ENCODE results near the gene DHX58.

DHX58 gene

GRCh38 chr17:42079541-42079940 is 33.0 kb downstream of the DHX58 start:
- DNase-seq: no peak

DNA sequence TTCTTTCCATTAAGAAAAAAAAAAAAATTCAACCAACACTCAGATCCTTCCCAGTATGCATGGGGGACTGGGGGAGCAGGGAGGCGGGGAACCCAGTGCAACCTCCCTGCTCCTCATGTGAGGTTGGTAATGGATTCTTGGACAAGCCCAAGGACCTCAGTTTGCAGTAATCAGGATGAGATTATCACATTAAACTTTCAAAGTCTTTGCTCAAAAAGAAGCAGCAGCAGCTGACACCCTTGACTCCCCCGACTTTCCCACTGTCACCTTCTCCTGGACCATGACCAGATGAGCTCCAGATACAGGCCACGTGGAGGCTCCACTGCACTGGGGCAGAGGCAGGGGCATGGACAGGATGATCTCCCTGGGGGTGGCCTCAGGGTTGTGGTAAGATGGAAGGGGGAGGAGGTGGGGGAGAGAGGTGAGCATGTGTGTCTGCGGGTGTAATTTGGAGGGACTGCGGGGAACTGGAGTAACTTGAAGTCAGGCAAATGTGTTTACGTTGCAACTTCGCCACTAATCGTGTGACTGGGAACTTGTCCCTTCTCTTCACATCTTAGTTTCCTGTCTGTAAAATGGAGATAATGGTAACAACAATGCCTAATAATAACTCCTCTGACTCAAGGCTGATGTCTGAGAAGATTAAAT is 34.0 kb downstream of the DHX58 start:
- DNase-seq: no peak

DNA sequence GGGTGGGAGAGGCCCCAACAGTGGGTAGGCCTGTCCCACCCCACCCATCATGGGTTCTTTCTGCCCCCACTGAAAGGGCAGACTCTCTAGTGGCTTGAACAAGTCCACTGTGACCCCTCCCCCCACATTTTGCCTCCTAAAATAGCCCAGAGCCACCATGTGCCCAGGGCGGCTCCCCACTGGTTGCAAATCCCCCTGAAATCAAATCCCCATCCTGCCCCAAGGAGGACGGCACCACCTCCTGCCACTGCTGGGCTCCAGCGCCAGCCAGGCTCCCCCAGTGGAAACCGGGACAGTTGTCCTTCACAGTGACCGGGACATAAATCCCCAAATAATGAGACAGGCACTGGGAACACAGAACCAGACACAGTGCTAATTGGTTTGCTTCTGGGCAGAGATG is 34.8 kb downstream of the DHX58 start:
- DNase-seq: no peak

- no peak for DNase-seq
Measured at GRCh38 chr17:42076797-42077559, 35.5 kb downstream of the DHX58 start.

GRCh38 chr17:42075789-42076188 is 36.7 kb downstream of the DHX58 start:
- DNase-seq: no peak

DNA sequence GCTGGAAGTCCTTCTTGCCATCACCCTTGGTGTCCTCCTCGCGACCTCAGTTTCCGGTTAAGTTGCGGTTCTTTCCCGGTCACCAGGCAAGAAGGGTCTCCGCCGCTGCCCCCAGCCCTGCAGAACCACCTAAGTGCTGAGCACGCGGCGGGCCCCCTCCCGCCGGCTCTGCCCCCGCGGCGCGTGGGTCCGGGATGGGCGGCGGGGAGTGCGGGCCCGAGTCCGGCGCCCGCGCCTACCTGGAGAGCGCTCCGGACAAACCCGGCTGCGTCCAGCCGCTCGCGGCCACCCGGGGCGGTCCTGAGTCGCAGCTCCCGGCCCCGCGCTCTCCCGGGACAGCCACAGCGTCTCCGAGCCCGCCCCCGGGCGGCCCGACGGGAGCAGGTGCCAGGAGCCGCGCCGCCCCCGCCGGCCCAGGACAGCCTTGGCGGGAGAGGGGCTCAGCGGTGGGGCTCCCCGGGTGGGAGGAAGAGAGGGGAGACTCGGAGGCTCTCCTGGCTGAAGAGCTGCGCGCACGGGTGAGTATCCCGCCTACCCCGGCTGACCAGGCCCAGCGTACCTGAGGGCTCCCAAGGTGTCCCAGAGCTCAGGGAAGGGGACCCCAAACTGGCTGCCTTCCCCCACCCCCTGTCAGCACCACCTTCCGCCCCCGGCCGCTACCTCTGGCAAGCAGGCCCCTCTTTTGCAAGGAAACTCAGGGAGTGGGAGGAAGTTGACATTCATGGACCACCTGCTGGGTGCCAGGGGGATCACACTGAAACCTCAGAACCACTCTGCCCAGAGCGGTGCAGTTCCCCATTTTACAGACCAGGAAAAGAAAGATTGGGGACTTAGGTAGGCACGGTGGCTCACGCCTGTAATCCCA is 40.0 kb downstream of the DHX58 start:
- DNase-seq: no peak

DNA sequence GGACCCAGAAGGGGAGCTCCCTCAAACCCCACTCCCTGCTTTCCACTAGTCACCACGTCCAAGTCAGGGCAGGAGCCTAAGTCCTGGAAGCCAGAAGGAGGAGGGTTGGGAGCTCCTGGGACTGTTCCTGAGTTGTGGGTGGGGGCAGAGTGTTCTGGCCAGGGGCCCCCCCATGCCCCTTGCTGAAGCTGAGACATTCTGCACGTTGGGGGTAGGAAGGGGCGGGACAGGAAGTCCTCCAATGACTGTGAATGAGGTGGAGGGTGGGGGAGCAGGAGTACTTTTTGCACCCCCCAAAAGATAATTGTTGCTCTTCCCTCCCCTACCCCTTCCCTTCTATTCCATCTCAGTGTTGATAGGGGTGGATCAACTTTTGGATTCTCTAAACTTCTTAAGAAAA is 40.7 kb downstream of the DHX58 start:
- no peak for DNase-seq

GRCh38 chr17:42068979-42069378 is 43.5 kb downstream of the DHX58 start:
- DNase-seq: no peak

- DNase-seq: peak; percentile 32
Measured at GRCh38 chr17:42067371-42068091, 45.0 kb downstream of the DHX58 start.

DNA sequence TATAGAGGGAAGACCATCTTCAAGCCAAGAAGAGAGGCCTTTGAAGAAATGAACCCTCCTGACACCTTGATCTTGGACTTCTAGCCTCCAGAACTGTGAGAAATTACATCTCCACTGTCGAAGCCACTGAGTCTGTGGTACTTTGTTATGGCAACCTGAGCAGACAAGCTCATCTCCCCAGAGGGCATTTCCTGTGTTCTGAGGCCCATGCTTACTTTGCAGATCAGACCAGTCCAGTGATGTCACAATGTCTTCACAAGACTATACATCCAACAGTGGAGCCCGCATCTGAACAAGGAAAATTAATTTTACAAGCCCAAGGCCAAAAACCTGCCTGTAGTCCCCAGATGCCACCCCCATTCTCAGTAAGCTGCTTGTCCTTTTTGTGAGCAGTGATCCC is 47.3 kb downstream of the DHX58 start:
- DNase-seq: no peak

DNA sequence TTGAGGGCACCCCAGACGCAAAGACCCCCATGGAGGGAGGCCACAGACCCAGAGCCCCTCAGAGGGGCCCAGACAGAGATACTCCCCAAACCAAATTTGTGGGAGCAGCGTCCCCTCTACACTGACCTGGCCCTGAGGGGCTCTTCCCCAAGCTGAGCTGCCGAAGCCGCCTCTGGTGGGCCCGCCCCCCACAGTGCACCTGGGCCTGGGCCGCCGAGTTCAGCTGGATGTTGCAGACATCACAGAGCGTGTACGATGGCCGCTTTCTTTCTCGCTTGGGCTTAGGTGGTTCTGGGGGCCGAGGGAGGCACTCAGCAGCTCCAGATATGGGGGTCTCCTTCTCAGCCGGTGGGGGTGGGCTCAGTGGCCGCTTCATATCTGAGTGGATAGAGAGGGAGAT is 49.8 kb downstream of the DHX58 start:
- DNase-seq: no peak

- no peak for DNase-seq
Measured at GRCh38 chr17:42061646-42062487, 50.6 kb downstream of the DHX58 start.

GRCh38 chr17:42060231-42060630 is 52.3 kb downstream of the DHX58 start:
- no peak for DNase-seq

DNA sequence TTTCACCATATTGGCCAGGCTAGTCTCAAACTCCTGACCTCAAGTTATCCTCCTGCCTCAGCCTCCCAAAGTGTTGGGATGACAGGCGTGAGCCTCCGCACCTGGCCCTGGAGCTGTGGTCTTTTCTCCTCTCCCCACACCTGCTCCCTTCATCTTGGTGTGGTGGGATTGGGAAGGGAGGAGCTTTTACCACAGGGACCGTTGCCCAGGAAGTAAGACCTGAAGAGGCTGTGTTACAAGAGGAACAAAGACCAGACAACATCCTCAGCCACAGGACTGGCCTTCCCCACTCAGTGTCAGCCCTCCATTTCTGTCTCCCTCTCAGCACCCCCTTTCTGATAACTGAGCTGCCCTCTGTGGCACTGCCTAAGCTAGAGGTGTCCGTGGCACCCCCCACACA is 52.7 kb downstream of the DHX58 start:
- no peak for DNase-seq

DNA sequence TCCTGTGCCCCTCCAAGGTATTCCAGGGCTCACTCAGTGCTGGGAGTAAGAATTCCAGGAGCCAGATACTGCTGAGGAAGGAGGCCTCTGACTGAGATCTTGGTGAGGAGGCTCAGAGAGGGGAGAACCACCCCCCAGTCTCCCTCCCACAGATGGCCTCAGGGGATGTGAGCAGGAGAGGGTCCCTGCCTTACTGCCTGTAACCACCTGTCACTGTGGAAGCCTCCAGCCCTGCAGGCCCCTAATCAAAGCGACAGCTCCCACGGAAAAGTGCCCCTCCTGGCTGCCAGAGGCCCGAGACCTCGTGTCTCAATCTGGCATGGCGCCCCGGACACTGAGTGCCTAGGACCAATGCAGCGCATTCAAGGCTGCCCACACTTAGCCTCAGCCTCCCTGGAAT is 54.5 kb downstream of the DHX58 start:
- DNase-seq: no peak

- no peak for DNase-seq
Measured at GRCh38 chr17:42056635-42057034, 55.9 kb downstream of the DHX58 start.

- peak; percentile 19 for DNase-seq
Measured at GRCh38 chr17:42055496-42055895, 57.0 kb downstream of the DHX58 start.

- no peak for DNase-seq
Measured at GRCh38 chr17:42055027-42055426, 57.5 kb downstream of the DHX58 start.

DNA sequence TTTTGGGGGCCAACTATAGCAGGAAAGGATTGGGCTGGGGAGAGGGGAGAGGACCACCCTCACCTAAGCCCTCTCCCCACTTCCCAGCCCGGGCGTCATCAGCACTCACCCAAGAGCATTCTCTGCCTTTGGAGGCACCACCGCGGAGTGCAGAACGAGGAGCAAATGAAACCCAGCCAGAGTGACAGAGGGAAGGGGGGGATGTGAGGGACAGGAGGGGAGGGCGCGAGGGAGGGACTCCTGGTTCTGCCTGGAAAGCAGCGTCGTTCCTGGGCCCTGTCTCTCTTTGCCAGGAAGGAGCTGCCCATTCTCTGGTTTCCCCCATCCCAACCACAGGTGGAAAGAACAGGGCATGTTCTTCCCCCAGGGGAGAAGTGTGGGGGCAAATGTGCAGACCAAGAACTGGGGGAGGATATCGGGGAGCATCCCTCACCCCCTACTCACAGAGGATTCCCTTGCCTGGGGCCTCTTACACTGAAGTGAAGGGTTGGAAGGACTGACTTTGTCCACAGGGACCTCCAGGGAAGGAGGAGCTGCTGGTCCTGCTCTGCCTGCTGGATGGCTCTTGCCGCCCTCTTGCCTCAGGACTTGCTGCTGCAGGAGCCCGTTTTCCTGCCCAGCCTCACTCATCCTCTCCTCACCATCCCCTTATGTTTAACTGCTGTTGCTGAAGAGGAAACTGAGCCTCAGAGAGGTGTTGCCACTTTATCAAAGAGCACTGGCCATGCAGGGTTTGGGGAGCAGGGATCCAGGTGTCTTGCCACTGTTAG is 58.6 kb downstream of the DHX58 start:
- no peak for DNase-seq

DNA sequence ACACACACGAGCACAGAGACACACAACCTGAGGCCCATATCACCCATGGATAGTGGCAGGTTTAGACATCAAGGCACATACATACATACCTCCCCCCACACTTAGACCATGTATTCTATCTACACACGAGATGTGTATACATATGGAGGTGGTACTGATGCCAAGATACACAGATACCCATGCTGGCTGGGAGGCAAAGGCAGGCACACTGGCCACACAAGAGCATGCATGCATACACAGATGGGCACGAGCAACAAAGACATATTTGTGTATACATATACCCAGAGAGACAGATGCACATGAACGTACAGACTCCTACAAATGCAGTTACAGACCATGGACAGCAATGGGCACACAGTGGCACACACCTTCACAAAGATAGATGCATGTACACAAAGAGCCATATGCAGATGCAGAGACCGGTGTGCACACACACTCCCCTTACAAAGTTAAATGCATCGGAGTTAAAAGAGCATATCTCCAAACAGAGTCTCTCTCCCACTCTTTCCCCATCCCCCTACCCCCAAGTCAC is 60.1 kb downstream of the DHX58 start:
- DNase-seq: no peak

GRCh38 chr17:42051645-42052044 is 60.9 kb downstream of the DHX58 start:
- DNase-seq: no peak
